Loucy (cell line): ENCODE data around the gene IFNG-AS1.

Experiments used
- CTCF ChIP-seq: fragments of 200-600 bp; sonication (generic); conservative IDR thresholded peaks from 2 replicates; pipeline ENCODE4 v1.5.1; 2014; ENCODE audit warnings: mild to moderate bottlenecking, antibody characterized with exemption, low read length
- EZH2phosphoT487 ChIP-seq: fragments of 200-600 bp; IDR thresholded peaks from 2 replicates; pipeline ENCODE4 v1.6.1; 2018; ENCODE audit warnings: antibody characterized with exemption, mild to moderate bottlenecking, moderate library complexity, borderline replicate concordance

GRCh38 chr12:68007466-68007865 is 18.2 kb downstream of the IFNG-AS1 start:
- no peak for TF ChIP-seq CTCF
- TF ChIP-seq EZH2phosphoT487 = no peak
